Transverse colon (tissue), 4 donors: ENCODE data around the gene GABRR2. TPM values are rescaled to one million over a fixed set of nuclear protein-coding genes. Genes with fewer than 3 reads are reported as not detected.

Source experiments
- DNase-seq: peaks from one replicate; pipeline ENCODE4 v3.0.0-alpha.2; 2019
- H3K27ac ChIP-seq, 4 donors: fragments of 200-600 bp; sonication (generic); 2 replicates each; pipeline ENCODE4 v1.5.1; 2016 to 2018; ENCODE audit warnings: inconsistent platforms in 4 of 4
- H3K27me3 ChIP-seq: fragments of 200-600 bp; sonication (generic); 2 replicates; pipeline ENCODE4 v1.5.1; 2017; ENCODE audit warnings: inconsistent platforms
- H3K36me3 ChIP-seq, 4 donors: fragments of 200-600 bp; sonication (generic); 2 replicates each; pipeline ENCODE4 v1.5.1; 2017 to 2019; ENCODE audit warnings: inconsistent platforms in 4 of 4
- H3K4me1 ChIP-seq, 4 donors: fragments of 200-600 bp; sonication (generic); 2 replicates each; pipeline ENCODE4 v1.5.1; 2017 to 2020; ENCODE audit warnings: inconsistent platforms in 4 of 4
- H3K4me3 ChIP-seq, 4 donors: fragments of 200-600 bp; sonication (generic); 1 replicate in 1 of 4; 2 replicates in 3 of 4; pipeline versions ENCODE4 v1.5.1 to v1.6.1; 2017 to 2019; ENCODE audit warnings: inconsistent platforms in 4 of 4
- H3K9me3 ChIP-seq, 2 donors: fragments of 200-600 bp; sonication (generic); 2 replicates each; pipeline ENCODE4 v1.5.1; 2017 to 2019; ENCODE audit warnings: inconsistent platforms in 2 of 2
- EP300 ChIP-seq: sonication (generic); formaldehyde crosslinking; IDR thresholded peaks from one replicate; pipeline ENCODE4 v1.6.1; 2017; ENCODE audit warnings: antibody characterized with exemption, low read depth
- POLR2A ChIP-seq: fragments of 450-650 bp; IDR thresholded peaks from one replicate; pipeline ENCODE4 v1.6.1; 2016; ENCODE audit warnings: antibody characterized with exemption, mild to moderate bottlenecking, moderate library complexity
- POLR2AphosphoS5 ChIP-seq, 3 donors: sonication (generic); formaldehyde crosslinking; IDR thresholded peaks; one replicate each; pipeline ENCODE4 v1.6.1; 2016; ENCODE audit warnings: antibody characterized with exemption in 3 of 3
- WGBS, 2 donors: methylation state at CpG; one replicate each; pipeline ENCODE4 v1.1.5; 2018; ENCODE audit warnings: low coverage in 1 of 2; 5-methylcytosine and 5-hydroxymethylcytosine counted together
- in situ Hi-C, 4 donors: fragments of 200-750 bp; cut with MboI; loops; one replicate each; pipeline versions ENCODE4 v1.15.0 to v1.15.1; 2017; ENCODE audit warnings: low sequenced_read_pairs in 3 of 4, low pct_ligation_motif_present in 1 of 4, low pct_unique_long_range_greater_than_20kb in 1 of 4
- intact Hi-C: fragments of 100-400 bp; cut with DNase I; formaldehyde crosslinking; loops from one replicate; pipeline ENCODE4 v1.15.1; 2023; ENCODE audit warnings: low total_unique reads
- total RNA-seq, 4 donors: library from RNA; depleted of rRNA; stranded (reverse); fragments of >200 nt; gene quantifications; one replicate each; pipeline ENCODE4 v1.1.0, GENCODE V29; 2016
- TF ChIP-seq, protein P1 (sequence below), 5 experiments: fragments of 200-600 bp in 3 of 5; fragments of 450-650 bp in 2 of 5; sonication (generic) in 3 of 5; IDR thresholded peaks; 1 replicate in 2 of 5; 2 replicates in 3 of 5; pipeline ENCODE4 v1.5.1; 2016 to 2017; ENCODE audit warnings: antibody characterized with exemption in 5 of 5, inconsistent platforms in 3 of 5, mild to moderate bottlenecking in 2 of 5, moderate library complexity in 1 of 5

GABRR2 gene
- total RNA-seq, 4 donors from 2014 or later, result 1.1 to 4.3 (median 1.2) TPM; not detected in 1

DNA sequence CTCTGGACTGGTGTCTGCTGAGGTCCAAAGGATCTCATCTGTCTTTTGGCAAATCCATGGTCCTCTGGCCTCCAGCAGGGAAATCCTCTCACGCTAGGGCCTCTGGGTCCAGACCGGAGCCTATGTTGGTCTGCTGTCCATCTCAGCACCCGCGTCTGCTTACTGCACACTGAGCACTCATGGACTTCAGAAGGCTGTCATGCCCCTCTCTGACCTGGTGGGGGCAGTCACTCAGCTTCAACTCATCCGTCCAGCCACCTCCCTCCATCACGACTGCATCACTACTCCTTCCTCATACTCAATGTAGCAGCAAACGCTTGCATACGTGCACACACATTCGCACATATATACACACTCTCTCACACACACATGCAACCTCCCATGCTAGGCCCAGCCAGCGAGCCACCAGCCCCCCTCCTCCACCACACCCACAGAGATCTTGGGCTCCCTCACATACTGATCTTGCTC lies 33.3 kb downstream of the GABRR2 start:
- in situ Hi-C loops (no loop called here), intact Hi-C loops (no loop called here)
- peak; percentile 49 for DNase-seq
- Histone ChIP-seq H3K27me3 (no peaks in the 10 kb centered on the region), H3K27ac (no peak overlapping the region), H3K9me3 (no peaks in the 10 kb centered on the region), H3K4me3 (no peak overlapping the region), H3K36me3 (no peaks in the 10 kb centered on the region), H3K4me1 (no peaks in the 10 kb centered on the region)
- TF ChIP-seq POLR2A (no peak), POLR2AphosphoS5 (IDR thresholded peaks at IDR 0.05) (no peak)
- TF ChIP-seq, protein P1, sequence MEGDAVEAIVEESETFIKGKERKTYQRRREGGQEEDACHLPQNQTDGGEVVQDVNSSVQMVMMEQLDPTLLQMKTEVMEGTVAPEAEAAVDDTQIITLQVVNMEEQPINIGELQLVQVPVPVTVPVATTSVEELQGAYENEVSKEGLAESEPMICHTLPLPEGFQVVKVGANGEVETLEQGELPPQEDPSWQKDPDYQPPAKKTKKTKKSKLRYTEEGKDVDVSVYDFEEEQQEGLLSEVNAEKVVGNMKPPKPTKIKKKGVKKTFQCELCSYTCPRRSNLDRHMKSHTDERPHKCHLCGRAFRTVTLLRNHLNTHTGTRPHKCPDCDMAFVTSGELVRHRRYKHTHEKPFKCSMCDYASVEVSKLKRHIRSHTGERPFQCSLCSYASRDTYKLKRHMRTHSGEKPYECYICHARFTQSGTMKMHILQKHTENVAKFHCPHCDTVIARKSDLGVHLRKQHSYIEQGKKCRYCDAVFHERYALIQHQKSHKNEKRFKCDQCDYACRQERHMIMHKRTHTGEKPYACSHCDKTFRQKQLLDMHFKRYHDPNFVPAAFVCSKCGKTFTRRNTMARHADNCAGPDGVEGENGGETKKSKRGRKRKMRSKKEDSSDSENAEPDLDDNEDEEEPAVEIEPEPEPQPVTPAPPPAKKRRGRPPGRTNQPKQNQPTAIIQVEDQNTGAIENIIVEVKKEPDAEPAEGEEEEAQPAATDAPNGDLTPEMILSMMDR (IDR thresholded peaks at IDR 0.05), result peak in 3 of 5 experiments; percentile 31 to 36 (median 35)
- 69 to 83% methylated on average over 2 to 10 of the region's 10 CpGs for WGBS, 2 donors

- H3K36me3 ChIP-seq, result no peaks in the 10 kb centered on the region
- DNase-seq, result no peak
- in situ Hi-C loops, result no loop called here
- WGBS, 2 donors, result 80 to 93% methylated on average over 1 to 9 of the region's 9 CpGs
- H3K9me3 ChIP-seq, result no peaks in the 10 kb centered on the region
- intact Hi-C loops, result no loop called here
- H3K27ac ChIP-seq, result no peak overlapping the region
- H3K27me3 ChIP-seq, result no peaks in the 10 kb centered on the region
- TF ChIP-seq EP300 (no peak), POLR2AphosphoS5 (IDR thresholded peaks at IDR 0.05) (no peak), POLR2A (no peak)
- TF ChIP-seq, protein P1 (IDR thresholded peaks at IDR 0.05), result no peak
- no peaks in the 10 kb centered on the region for H3K4me1 ChIP-seq
- no peak overlapping the region for H3K4me3 ChIP-seq
Observed at GRCh38 chr6:89278956-89279355, 36.1 kb downstream of the GABRR2 start.

DNA sequence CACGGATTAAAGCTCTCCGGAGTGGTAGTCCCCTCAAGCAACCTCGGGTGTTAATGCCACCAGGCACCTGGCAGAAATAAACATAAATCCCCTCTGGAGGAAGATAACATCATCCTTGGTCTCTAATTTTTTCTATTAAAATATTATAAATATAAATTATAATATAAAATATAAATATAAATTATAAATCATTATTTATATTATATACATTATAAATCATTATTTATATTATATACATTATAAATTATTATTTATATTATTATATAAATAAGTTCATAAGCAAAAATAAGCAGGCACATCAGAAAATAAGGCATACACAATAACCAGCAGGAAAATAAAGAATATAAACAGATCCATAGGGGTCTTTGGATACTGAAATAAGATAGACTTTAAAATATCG lies 39.2 kb downstream of the GABRR2 start:
- no peak overlapping the region for H3K27ac ChIP-seq
- 78 to 91% methylated on average over 4 of the region's 4 CpGs for WGBS, 2 donors
- H3K4me3 ChIP-seq, result no peak overlapping the region
- no peaks in the 10 kb centered on the region for H3K4me1 ChIP-seq
- DNase-seq, result no peak
- in situ Hi-C loops (no loop called here), intact Hi-C loops (no loop called here)
- no peaks in the 10 kb centered on the region for H3K27me3 ChIP-seq
- no peak for TF ChIP-seq POLR2AphosphoS5 (IDR thresholded peaks at IDR 0.05)
- TF ChIP-seq EP300, result no peak
- TF ChIP-seq POLR2A, result no peak
- TF ChIP-seq, protein P1 (IDR thresholded peaks at IDR 0.05), result no peak
- H3K36me3 ChIP-seq, result no peaks in the 10 kb centered on the region
- H3K9me3 ChIP-seq, result no peaks in the 10 kb centered on the region

DNA sequence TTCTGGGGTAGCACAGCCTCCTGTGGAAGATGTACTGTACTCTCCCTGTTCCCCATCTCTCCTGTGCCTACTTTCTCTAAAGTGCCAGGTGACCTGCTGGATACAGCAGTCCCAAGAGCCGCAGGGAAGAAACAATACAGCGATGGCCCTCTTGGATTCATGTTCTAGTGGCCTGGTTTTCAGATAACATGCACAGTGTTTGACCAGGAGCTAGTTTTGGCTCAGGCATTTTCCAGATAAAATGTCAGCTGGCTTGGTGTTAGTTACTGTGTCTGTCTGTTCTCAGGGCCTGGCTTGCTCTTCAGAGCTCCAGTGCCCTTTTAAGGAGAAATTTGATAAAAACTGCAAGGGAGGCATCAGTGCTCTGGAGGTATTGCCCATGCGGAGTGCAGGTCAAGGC lies 41.3 kb downstream of the GABRR2 start:
- H3K27me3 ChIP-seq, result no peaks in the 10 kb centered on the region
- intact Hi-C loops, result no loop called here
- H3K4me3 ChIP-seq, result no peak overlapping the region
- no peaks in the 10 kb centered on the region for H3K9me3 ChIP-seq
- TF ChIP-seq POLR2A (no peak), EP300 (no peak), POLR2AphosphoS5 (IDR thresholded peaks at IDR 0.05) (no peak)
- TF ChIP-seq, protein P1 (IDR thresholded peaks at IDR 0.05), result no peak
- H3K4me1 ChIP-seq, result no peaks in the 10 kb centered on the region
- no peaks in the 10 kb centered on the region for H3K36me3 ChIP-seq
- 98% methylated on average over 3 of the region's 3 CpGs; no CpG with 5 or more reads in 1 of the 2 donors for WGBS, 2 donors
- in situ Hi-C loops, result no loop called here
- H3K27ac ChIP-seq, result no peak overlapping the region
- DNase-seq, result no peak
